ENCODE measurements around the gene RASL12. TPM values are rescaled to one million over a fixed set of nuclear protein-coding genes. Genes with fewer than 3 reads are reported as not detected.
"Not testable (repeated sequence)": the region's sequence is repeated elsewhere in the genome, so short reads cannot be mapped to it uniquely, and the experiment has no call there.

RASL12 gene
- total RNA-seq, 1 donor: 0.36 TPM

DNA sequence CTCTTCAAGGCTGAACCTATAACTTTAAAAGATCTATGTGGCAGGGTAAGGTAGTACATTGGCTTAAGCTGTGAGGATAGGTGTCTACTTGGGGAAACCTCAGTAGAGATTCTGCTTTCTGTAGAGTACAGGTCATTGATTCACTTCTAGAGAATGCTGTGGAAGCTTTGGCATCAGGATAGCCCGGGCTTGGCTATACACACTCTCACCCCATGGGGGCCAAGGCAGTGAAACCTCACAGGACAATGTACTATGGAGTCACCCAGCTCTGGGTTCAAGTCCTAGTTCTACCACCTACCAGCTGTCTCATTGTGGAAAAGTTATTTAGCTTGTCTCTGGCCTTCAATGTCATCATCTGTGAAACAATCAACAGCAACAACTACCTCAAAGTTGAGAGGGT is 47.4 kb downstream of the RASL12 start:
- H4K20me1 ChIP-seq (ENCODE audit: insufficient read depth, low read length): no peaks in the 10 kb centered on the region
- H3K9me3 ChIP-seq (ENCODE audit: low read depth, low read length): no peaks in the 10 kb centered on the region
- DNase-seq (ENCODE audit: insufficient read length, low spot score, missing footprints): no peak
- TF ChIP-seq, protein P1, sequence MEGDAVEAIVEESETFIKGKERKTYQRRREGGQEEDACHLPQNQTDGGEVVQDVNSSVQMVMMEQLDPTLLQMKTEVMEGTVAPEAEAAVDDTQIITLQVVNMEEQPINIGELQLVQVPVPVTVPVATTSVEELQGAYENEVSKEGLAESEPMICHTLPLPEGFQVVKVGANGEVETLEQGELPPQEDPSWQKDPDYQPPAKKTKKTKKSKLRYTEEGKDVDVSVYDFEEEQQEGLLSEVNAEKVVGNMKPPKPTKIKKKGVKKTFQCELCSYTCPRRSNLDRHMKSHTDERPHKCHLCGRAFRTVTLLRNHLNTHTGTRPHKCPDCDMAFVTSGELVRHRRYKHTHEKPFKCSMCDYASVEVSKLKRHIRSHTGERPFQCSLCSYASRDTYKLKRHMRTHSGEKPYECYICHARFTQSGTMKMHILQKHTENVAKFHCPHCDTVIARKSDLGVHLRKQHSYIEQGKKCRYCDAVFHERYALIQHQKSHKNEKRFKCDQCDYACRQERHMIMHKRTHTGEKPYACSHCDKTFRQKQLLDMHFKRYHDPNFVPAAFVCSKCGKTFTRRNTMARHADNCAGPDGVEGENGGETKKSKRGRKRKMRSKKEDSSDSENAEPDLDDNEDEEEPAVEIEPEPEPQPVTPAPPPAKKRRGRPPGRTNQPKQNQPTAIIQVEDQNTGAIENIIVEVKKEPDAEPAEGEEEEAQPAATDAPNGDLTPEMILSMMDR (IDR thresholded peaks at IDR 0.05; ENCODE audit: extremely low read depth, low read depth, low read length): no peak
- no peaks in the 10 kb centered on the region for H3K4me1 ChIP-seq (ENCODE audit: insufficient read depth, low read length)
- H3K4me2 ChIP-seq (ENCODE audit: insufficient read depth, low read length): no peak overlapping the region
- no peaks in the 10 kb centered on the region for H3K27me3 ChIP-seq (ENCODE audit: insufficient read depth, low read length)
- H2AFZ ChIP-seq (ENCODE audit: low read length): no peak overlapping the region
- no peak overlapping the region for H3K27ac ChIP-seq (ENCODE audit: low read depth, low read length)
- no peak overlapping the region for H3K4me3 ChIP-seq (ENCODE audit: insufficient read depth, low read length)
- H3K36me3 ChIP-seq (ENCODE audit: insufficient read depth, low read length): peaks cover 69% of the 10 kb centered on the region
- H3K79me2 ChIP-seq (ENCODE audit: insufficient read depth, low read length): peaks cover under 1% of the 10 kb centered on the region

- not testable (repeated sequence) for H3K79me2 ChIP-seq (ENCODE audit: insufficient read depth, low read length); H3K27ac ChIP-seq (ENCODE audit: low read depth, low read length)
- peaks cover 46% of the 10 kb centered on the region for H3K36me3 ChIP-seq (ENCODE audit: insufficient read depth, low read length)
Observed at GRCh38 chr15:65011198-65011597, 56.6 kb downstream of the RASL12 start.

DNA sequence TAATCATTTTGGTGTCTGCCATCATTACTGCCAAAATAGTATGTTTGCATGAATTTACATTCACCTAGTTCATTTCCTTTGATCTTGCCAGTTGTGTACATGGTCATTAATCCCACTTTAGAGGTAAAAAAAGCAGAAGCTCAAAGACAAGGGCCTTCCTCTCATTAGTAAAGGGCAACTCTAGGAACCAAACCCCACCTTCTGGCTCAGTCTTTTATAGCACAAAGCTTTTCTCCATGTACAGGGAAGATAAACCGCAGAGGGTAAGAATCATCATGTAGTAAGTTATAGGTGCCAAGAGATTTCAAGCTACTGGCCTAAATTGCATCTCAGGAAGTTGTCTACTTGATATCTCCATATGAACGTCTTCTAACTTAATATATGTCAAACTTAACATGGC is 58.8 kb downstream of the RASL12 start:
- Histone ChIP-seq H3K36me3 (ENCODE audit: insufficient read depth, low read length) (peaks cover 32% of the 10 kb centered on the region), H3K27ac (ENCODE audit: low read depth, low read length) (no peak overlapping the region), H3K9me3 (ENCODE audit: low read depth, low read length) (peaks cover 2% of the 10 kb centered on the region), H2AFZ (ENCODE audit: low read length) (no peak overlapping the region), H3K4me1 (ENCODE audit: insufficient read depth, low read length) (no peaks in the 10 kb centered on the region), H4K20me1 (ENCODE audit: insufficient read depth, low read length) (no peaks in the 10 kb centered on the region), H3K79me2 (ENCODE audit: insufficient read depth, low read length) (no peaks in the 10 kb centered on the region), H3K4me3 (ENCODE audit: insufficient read depth, low read length) (no peak overlapping the region), H3K27me3 (ENCODE audit: insufficient read depth, low read length) (no peaks in the 10 kb centered on the region), H3K4me2 (ENCODE audit: insufficient read depth, low read length) (no peak overlapping the region)
- no peak for DNase-seq (ENCODE audit: insufficient read length, low spot score, missing footprints)
- TF ChIP-seq, protein P1 (IDR thresholded peaks at IDR 0.05; ENCODE audit: extremely low read depth, low read depth, low read length): no peak

More at GRCh38 chr15:65011198-65011597, 56.6 kb downstream of the RASL12 start:
- H3K9me3 ChIP-seq (ENCODE audit: low read depth, low read length); H3K4me1 ChIP-seq (ENCODE audit: insufficient read depth, low read length); DNase-seq (ENCODE audit: insufficient read length, low spot score, missing footprints); H2AFZ ChIP-seq (ENCODE audit: low read length); H3K4me3 ChIP-seq (ENCODE audit: insufficient read depth, low read length); H3K4me2 ChIP-seq (ENCODE audit: insufficient read depth, low read length); H3K27me3 ChIP-seq (ENCODE audit: insufficient read depth, low read length); H4K20me1 ChIP-seq (ENCODE audit: insufficient read depth, low read length): not testable (repeated sequence)

DNA sequence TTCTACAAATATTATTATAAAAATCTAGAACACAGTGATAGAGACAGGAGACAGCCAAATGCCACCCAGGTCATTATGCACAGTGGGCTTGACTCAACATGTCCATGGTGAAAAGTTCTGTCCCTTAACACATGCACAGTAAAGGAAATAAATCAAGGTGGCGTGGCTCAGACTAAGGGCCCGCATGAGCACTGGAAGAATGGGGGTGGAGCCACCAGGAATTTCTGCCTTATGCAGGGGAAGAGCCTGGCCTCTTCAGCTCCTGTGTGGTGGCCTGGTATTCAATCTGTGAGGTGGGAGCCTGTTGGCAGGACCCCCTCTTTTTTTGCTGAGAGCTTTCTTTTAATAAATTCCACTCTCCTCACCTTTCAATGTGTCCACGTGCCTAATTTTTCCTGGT is 60.9 kb downstream of the RASL12 start:
- no peak overlapping the region for H3K4me2 ChIP-seq (ENCODE audit: insufficient read depth, low read length)
- H3K4me3 ChIP-seq (ENCODE audit: insufficient read depth, low read length): no peak overlapping the region
- no peak overlapping the region for H3K27ac ChIP-seq (ENCODE audit: low read depth, low read length)
- no peaks in the 10 kb centered on the region for H3K4me1 ChIP-seq (ENCODE audit: insufficient read depth, low read length)
- H2AFZ ChIP-seq (ENCODE audit: low read length): no peak overlapping the region
- no peaks in the 10 kb centered on the region for H3K27me3 ChIP-seq (ENCODE audit: insufficient read depth, low read length)
- H3K36me3 ChIP-seq (ENCODE audit: insufficient read depth, low read length): peaks cover 25% of the 10 kb centered on the region
- H3K9me3 ChIP-seq (ENCODE audit: low read depth, low read length): no peaks in the 10 kb centered on the region
- TF ChIP-seq, protein P1 (IDR thresholded peaks at IDR 0.05; ENCODE audit: extremely low read depth, low read depth, low read length): no peak
- no peaks in the 10 kb centered on the region for H3K79me2 ChIP-seq (ENCODE audit: insufficient read depth, low read length)
- H4K20me1 ChIP-seq (ENCODE audit: insufficient read depth, low read length): no peaks in the 10 kb centered on the region
- no peak for DNase-seq (ENCODE audit: insufficient read length, low spot score, missing footprints)
